Uterus (tissue), 2 donors: ENCODE results near the gene MRPL34.

ENCODE experiments used
- POLR2A ChIP-seq, 2 donors: fragments of 450-650 bp; IDR thresholded peaks; one replicate each; pipeline ENCODE4 v1.6.1; 2016; ENCODE audit warnings: antibody characterized with exemption in 2 of 2, mild to moderate bottlenecking in 1 of 2, moderate library complexity in 1 of 2
- TF ChIP-seq, protein P1 (sequence below), 4 experiments: fragments of 200-600 bp in 2 of 4; fragments of 450-650 bp in 2 of 4; sonication (generic) in 2 of 4; IDR thresholded peaks; one replicate each; pipeline ENCODE4 v1.5.1; 2016 to 2019; ENCODE audit warnings: antibody characterized with exemption in 4 of 4, mild to moderate bottlenecking in 2 of 4, moderate library complexity in 1 of 4

DNA sequence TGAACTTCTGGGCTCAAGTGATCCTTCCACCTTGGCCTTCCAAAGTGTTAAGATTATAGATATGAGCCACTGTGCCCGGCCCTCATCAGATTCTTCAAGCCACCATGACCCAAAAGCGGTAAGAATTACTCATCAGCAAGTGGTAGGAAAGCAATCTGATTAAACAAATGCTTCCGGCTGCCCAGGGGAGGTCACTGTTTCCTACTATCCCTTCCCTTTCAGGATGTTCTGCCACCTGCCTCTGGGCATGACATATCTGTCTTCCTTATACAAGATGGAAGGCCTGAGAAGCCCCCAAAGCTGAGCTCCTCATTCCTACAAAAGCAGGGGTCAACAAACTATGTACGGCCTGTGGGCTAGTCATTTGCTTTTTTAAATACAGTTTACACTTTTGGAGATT is 9.4 kb upstream of the MRPL34 start:
- TF ChIP-seq, protein P1, sequence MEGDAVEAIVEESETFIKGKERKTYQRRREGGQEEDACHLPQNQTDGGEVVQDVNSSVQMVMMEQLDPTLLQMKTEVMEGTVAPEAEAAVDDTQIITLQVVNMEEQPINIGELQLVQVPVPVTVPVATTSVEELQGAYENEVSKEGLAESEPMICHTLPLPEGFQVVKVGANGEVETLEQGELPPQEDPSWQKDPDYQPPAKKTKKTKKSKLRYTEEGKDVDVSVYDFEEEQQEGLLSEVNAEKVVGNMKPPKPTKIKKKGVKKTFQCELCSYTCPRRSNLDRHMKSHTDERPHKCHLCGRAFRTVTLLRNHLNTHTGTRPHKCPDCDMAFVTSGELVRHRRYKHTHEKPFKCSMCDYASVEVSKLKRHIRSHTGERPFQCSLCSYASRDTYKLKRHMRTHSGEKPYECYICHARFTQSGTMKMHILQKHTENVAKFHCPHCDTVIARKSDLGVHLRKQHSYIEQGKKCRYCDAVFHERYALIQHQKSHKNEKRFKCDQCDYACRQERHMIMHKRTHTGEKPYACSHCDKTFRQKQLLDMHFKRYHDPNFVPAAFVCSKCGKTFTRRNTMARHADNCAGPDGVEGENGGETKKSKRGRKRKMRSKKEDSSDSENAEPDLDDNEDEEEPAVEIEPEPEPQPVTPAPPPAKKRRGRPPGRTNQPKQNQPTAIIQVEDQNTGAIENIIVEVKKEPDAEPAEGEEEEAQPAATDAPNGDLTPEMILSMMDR (IDR thresholded peaks at IDR 0.05), result no peak
- TF ChIP-seq POLR2A (IDR thresholded peaks at IDR 0.05), result no peak
